Lower leg skin (tissue), 4 donors: ENCODE results near the gene NAB1. TPM values are rescaled to one million over a fixed set of nuclear protein-coding genes. Genes with fewer than 3 reads are reported as not detected.

Source experiments
- DNase-seq, 2 donors: peaks; one replicate each; pipeline ENCODE4 v3.0.0-alpha.2; 2019; ENCODE audit warnings: low spot score in 2 of 2
- H3K4me3 ChIP-seq: fragments of 200-600 bp; sonication (generic); 2 replicates; pipeline ENCODE4 v1.5.1; 2017; ENCODE audit warnings: mild to moderate bottlenecking, low read depth; ENCODE audit not compliant: poor library complexity, severe bottlenecking
- CTCF ChIP-seq, 3 donors: fragments of 450-650 bp; IDR thresholded peaks; one replicate each; pipeline ENCODE4 v1.5.1; 2016; ENCODE audit warnings: antibody characterized with exemption in 3 of 3, mild to moderate bottlenecking in 3 of 3, moderate library complexity in 2 of 3
- POLR2A ChIP-seq, 2 donors: fragments of 450-650 bp; IDR thresholded peaks; one replicate each; pipeline ENCODE4 v1.6.1; 2016 to 2017; ENCODE audit warnings: antibody characterized with exemption in 2 of 2, mild to moderate bottlenecking in 1 of 2, moderate library complexity in 1 of 2
- WGBS, 2 donors: methylation state at CpG; one replicate each; pipeline ENCODE4 v1.1.5; 2018; 5-methylcytosine and 5-hydroxymethylcytosine counted together
- intact Hi-C: fragments of 100-400 bp; cut with DNase I; formaldehyde crosslinking; loops from one replicate; pipeline ENCODE4 v1.15.0; 2023; ENCODE audit warnings: low total_unique reads
- total RNA-seq, 4 donors: library from RNA; depleted of rRNA; stranded (reverse); fragments of >200 nt; gene quantifications; one replicate each; pipeline ENCODE4 v1.1.0, GENCODE V29; 2016

Gene NAB1
- total RNA-seq, 4 donors from 2014 or later, result 66.8 to 82.0 (median 75.1) TPM

GRCh38 chr2:190655113-190655512, 6.2 kb downstream of the NAB1 start:
- intact Hi-C loops, result loop anchor here (10.0 kb wide), 2 partner anchors 120 to 250 kb away; partner anchors contain the start of genes MFSD6 and NEMP2

GRCh38 chr2:190655570-190655969, 6.7 kb downstream of the NAB1 start:
- WGBS, 2 donors, result 61 to 65% methylated on average over 3 of the region's 3 CpGs
- intact Hi-C loops, result loop anchor here (10.0 kb wide), 2 partner anchors 121 to 251 kb away; partner anchors contain the start of genes MFSD6 and NEMP2
- no peak for DNase-seq
- H3K4me3 ChIP-seq, result no peak overlapping the region
- TF ChIP-seq CTCF (IDR thresholded peaks at IDR 0.05), result no peak
- no peak for TF ChIP-seq POLR2A (IDR thresholded peaks at IDR 0.05)

More at GRCh38 chr2:190655113-190655512, 6.2 kb downstream of the NAB1 start:
- no peak overlapping the region for H3K4me3 ChIP-seq
- TF ChIP-seq CTCF (IDR thresholded peaks at IDR 0.05), result no peak
- no peak for TF ChIP-seq POLR2A (IDR thresholded peaks at IDR 0.05)
- WGBS, 2 donors, result 28 to 35% methylated on average over 1 of the region's 1 CpG
- DNase-seq, result no peak

GRCh38 chr2:190656301-190656700, 7.4 kb downstream of the NAB1 start:
- no peak for DNase-seq
- intact Hi-C loops, result loop anchor here (10.0 kb wide), 2 partner anchors 122 to 252 kb away; partner anchors contain the start of genes MFSD6 and NEMP2
- no peak for TF ChIP-seq POLR2A (IDR thresholded peaks at IDR 0.05)
- no peak for TF ChIP-seq CTCF (IDR thresholded peaks at IDR 0.05)
- 35 to 41% methylated on average over 2 of the region's 2 CpGs for WGBS, 2 donors
- H3K4me3 ChIP-seq, result no peak overlapping the region

- no peak for DNase-seq
- intact Hi-C loops, result loop anchor here (10.0 kb wide), 2 partner anchors 123 to 253 kb away; partner anchors contain the start of genes MFSD6 and NEMP2
- 53 to 55% methylated on average over 4 of the region's 4 CpGs for WGBS, 2 donors
- TF ChIP-seq POLR2A (IDR thresholded peaks at IDR 0.05) (no peak), CTCF (IDR thresholded peaks at IDR 0.05) (no peak)
- H3K4me3 ChIP-seq, result no peak overlapping the region
These were observed 8.8 kb downstream of the NAB1 start for GRCh38 chr2:190657474-190658255.

GRCh38 chr2:190659553-190659952, 10.7 kb downstream of the NAB1 start:
- no peak overlapping the region for H3K4me3 ChIP-seq
- no peak for DNase-seq
- WGBS, 2 donors, result 94 to 99% methylated on average over 7 to 8 of the region's 8 CpGs
- TF ChIP-seq POLR2A (IDR thresholded peaks at IDR 0.05) (no peak), CTCF (IDR thresholded peaks at IDR 0.05) (no peak)
- intact Hi-C loops, result loop anchor here (10.0 kb wide), 2 partner anchors 125 to 255 kb away; partner anchors contain the start of genes MFSD6 and NEMP2
